ENCODE results near the gene LZTS2.

Gene LZTS2

GRCh38 chr10:101028446-101029337 lies 29.1 kb downstream of the LZTS2 start:
- H3K27ac ChIP-seq, result peak overlapping the region in 10 of 11 experiments; percentile 18 to 77 (median 67); a peak in 17 of 22 replicates
- no peaks in the 10 kb centered on the region for H3K36me3 ChIP-seq
- peak overlapping the region in 1 of 10 experiments; percentile 33; a peak in 1 of 20 replicates for H3K4me3 ChIP-seq
- peaks cover 0 to 14% (median 7%) of the 10 kb centered on the region in 11 experiments; a peak in 11 of 22 replicates for H4K20me1 ChIP-seq
- peak overlapping the region in 10 of 11 experiments; percentile 9 to 70 (median 52); a peak in 17 of 22 replicates for H3K9ac ChIP-seq
- TF ChIP-seq Cebpa-rat (IDR thresholded peaks at IDR 0.05), result peak in 7 of 11 experiments; percentile 29 to 64 (median 48); a peak in 8 of 22 replicates
- no peaks in the 10 kb centered on the region for H3K27me3 ChIP-seq
- peak overlapping the region; percentile 75 to 99 (median 98) for H3K4me2 ChIP-seq
- no peaks in the 10 kb centered on the region for H3K9me3 ChIP-seq (replicated peaks in 1 of 11)
- peaks cover 51 to 72% (median 69%) of the 10 kb centered on the region in 10 experiments for H3K4me1 ChIP-seq

- H3K9ac ChIP-seq, result peak overlapping the region in 8 of 11 experiments; percentile 26 to 83 (median 58); a peak in 9 of 22 replicates
- peak overlapping the region; percentile 95 to 99 (median 98) for H3K4me2 ChIP-seq
Measured at GRCh38 chr10:101029520-101030295, 30.1 kb downstream of the LZTS2 start.

GRCh38 chr10:101030496-101031127 lies 31.0 kb downstream of the LZTS2 start:
- no peak for TF ChIP-seq Cebpa-rat (IDR thresholded peaks at IDR 0.05)
- Histone ChIP-seq H3K4me1 (peaks cover 69 to 84% (median 72%) of the 10 kb centered on the region in 10 experiments), H3K27me3 (no peaks in the 10 kb centered on the region), H3K9ac (peak overlapping the region; percentile 73 to 94 (median 83); a peak in 20 of 22 replicates), H3K4me2 (peak overlapping the region; percentile 95 to 99 (median 98)), H3K9me3 (replicated peaks in 1 of 11) (no peaks in the 10 kb centered on the region), H4K20me1 (peaks cover 5 to 33% (median 14%) of the 10 kb centered on the region in 11 experiments; a peak in 15 of 22 replicates), H3K4me3 (peak overlapping the region; percentile 66 to 90 (median 72)), H3K27ac (peak overlapping the region in 4 of 11 experiments; percentile 87 to 92 (median 88); a peak in 6 of 22 replicates), H3K36me3 (peaks cover 8 to 13% (median 11%) of the 10 kb centered on the region in 11 experiments; a peak in 19 of 22 replicates)

More at GRCh38 chr10:101029520-101030295, 30.1 kb downstream of the LZTS2 start:
- H3K27ac ChIP-seq, result peak overlapping the region in 8 of 11 experiments; percentile 63 to 77 (median 68); a peak in 15 of 22 replicates
- no peak for TF ChIP-seq Cebpa-rat (IDR thresholded peaks at IDR 0.05)
- peaks cover 3 to 24% (median 10%) of the 10 kb centered on the region in 11 experiments; a peak in 11 of 22 replicates for H4K20me1 ChIP-seq
- no peaks in the 10 kb centered on the region for H3K9me3 ChIP-seq (replicated peaks in 1 of 11)
- peaks cover 62 to 77% (median 71%) of the 10 kb centered on the region in 10 experiments for H3K4me1 ChIP-seq
- H3K4me3 ChIP-seq, result no peak overlapping the region
- H3K27me3 ChIP-seq, result no peaks in the 10 kb centered on the region
- H3K36me3 ChIP-seq, result peaks cover 0 to 4% (median 2%) of the 10 kb centered on the region in 11 experiments; a peak in 14 of 22 replicates

- no peak for TF ChIP-seq Cebpa-rat (IDR thresholded peaks at IDR 0.05)
- Histone ChIP-seq H3K9ac (peak within 1 kb of the TSS; percentile 73 to 94 (median 83)), H3K4me3 (peak within 1 kb of the TSS; percentile 66 to 90 (median 72)), H4K20me1 (peaks cover 5 to 39% (median 17%) of the 10 kb centered on the region in 11 experiments; a peak in 16 of 22 replicates), H3K27me3 (no peaks in the 10 kb centered on the region), H3K9me3 (replicated peaks in 1 of 11) (no peaks in the 10 kb centered on the region), H3K4me2 (peak within 1 kb of the TSS; percentile 95 to 99 (median 98)), H3K27ac (peak within 1 kb of the TSS; percentile 75 to 93 (median 88)), H3K4me1 (peaks cover 69 to 84% (median 71%) of the 10 kb centered on the region in 10 experiments), H3K36me3 (peaks cover 13 to 20% (median 18%) of the 10 kb centered on the region in 11 experiments; a peak in 20 of 22 replicates)
Measured at GRCh38 chr10:101031128-101031795, 31.7 kb downstream of the LZTS2 start, which contains the start of the genes PDZD7 and SFXN3. Gene PDZD7, minus strand, starts transcription at chr10:101031129. Its CDS starts 910 bp downstream, at chr10:101030219. Gene SFXN3, plus strand, starts transcription at chr10:101031234. Its CDS starts 3,461 bp downstream, at chr10:101034695.

GRCh38 chr10:101031796-101032636 lies 32.4 kb downstream of the LZTS2 start:
- H3K9me3 ChIP-seq (replicated peaks in 1 of 11), result no peaks in the 10 kb centered on the region
- peak overlapping the region; percentile 66 to 90 (median 72) for H3K4me3 ChIP-seq
- H3K36me3 ChIP-seq, result peaks cover 21 to 27% (median 25%) of the 10 kb centered on the region in 11 experiments; a peak in 20 of 22 replicates
- H4K20me1 ChIP-seq, result peaks cover 5 to 47% (median 21%) of the 10 kb centered on the region in 11 experiments; a peak in 16 of 22 replicates
- peak overlapping the region; percentile 95 to 99 (median 98) for H3K4me2 ChIP-seq
- TF ChIP-seq Cebpa-rat (IDR thresholded peaks at IDR 0.05), result no peak
- H3K9ac ChIP-seq, result peak overlapping the region; percentile 73 to 94 (median 83)
- H3K27ac ChIP-seq, result peak overlapping the region; percentile 75 to 93 (median 88)
- H3K4me1 ChIP-seq, result peaks cover 62 to 76% (median 64%) of the 10 kb centered on the region in 10 experiments
- no peaks in the 10 kb centered on the region for H3K27me3 ChIP-seq

GRCh38 chr10:101032637-101033224 lies 33.1 kb downstream of the LZTS2 start:
- H3K27ac ChIP-seq, result peak overlapping the region; percentile 75 to 93 (median 88)
- peak overlapping the region; percentile 73 to 94 (median 83) for H3K9ac ChIP-seq
- H3K4me2 ChIP-seq, result peak overlapping the region; percentile 95 to 99 (median 98)
- peak overlapping the region; percentile 66 to 90 (median 72) for H3K4me3 ChIP-seq
- H3K9me3 ChIP-seq (replicated peaks in 1 of 11), result no peaks in the 10 kb centered on the region
- H3K4me1 ChIP-seq, result peaks cover 56 to 69% (median 57%) of the 10 kb centered on the region in 10 experiments
- no peak for TF ChIP-seq Cebpa-rat (IDR thresholded peaks at IDR 0.05)
- no peaks in the 10 kb centered on the region for H3K27me3 ChIP-seq
- peaks cover 5 to 54% (median 21%) of the 10 kb centered on the region in 11 experiments; a peak in 16 of 22 replicates for H4K20me1 ChIP-seq
- H3K36me3 ChIP-seq, result peaks cover 28 to 34% (median 32%) of the 10 kb centered on the region in 11 experiments
